Stomach smooth muscle (tissue), 2 donors: ENCODE data around the gene ARFRP1.

Source experiments
- H3K27ac ChIP-seq: one replicate; pipeline ENCODE4 v1.7.0; 2013; ENCODE audit warnings: mild to moderate bottlenecking, low read length, inconsistent platforms
- H3K27me3 ChIP-seq, 2 donors: one replicate each; pipeline ENCODE4 v1.7.0; 2013; ENCODE audit warnings: low read length in 2 of 2; ENCODE audit not compliant: insufficient read depth in 2 of 2, control insufficient read depth in 1 of 2
- H3K36me3 ChIP-seq, 2 donors: one replicate each; pipeline ENCODE4 v1.7.0; 2013; ENCODE audit warnings: low read length in 2 of 2; ENCODE audit not compliant: control insufficient read depth in 2 of 2, insufficient read depth in 2 of 2
- H3K4me1 ChIP-seq: one replicate; pipeline ENCODE4 v1.7.0; 2013; ENCODE audit warnings: low read length; ENCODE audit not compliant: control insufficient read depth, insufficient read depth
- H3K4me3 ChIP-seq, 2 donors: one replicate each; pipeline ENCODE4 v1.7.0; 2013; ENCODE audit warnings: low read length in 2 of 2
- H3K9ac ChIP-seq, 2 donors: one replicate each; pipeline ENCODE4 v1.7.0; 2013; ENCODE audit warnings: low read length in 2 of 2, mild to moderate bottlenecking in 1 of 2
- H3K9me3 ChIP-seq, 2 donors: one replicate each; pipeline ENCODE4 v1.7.0; 2013; ENCODE audit warnings: low read length in 2 of 2; ENCODE audit not compliant: control insufficient read depth in 2 of 2
- donor health status: healthy.
- donor health status: Pancreatic carcinoma.

Gene ARFRP1

GRCh38 chr20:63705232-63706026 is 2.3 kb downstream of the ARFRP1 start:
- Histone ChIP-seq H3K9ac (no peak overlapping the region), H3K27ac (no peak overlapping the region), H3K4me1 (peaks cover 29% of the 10 kb centered on the region), H3K27me3 (no peaks in the 10 kb centered on the region), H3K36me3 (peaks cover 11 to 24% of the 10 kb centered on the region in 2 donors), H3K9me3 (no peaks in the 10 kb centered on the region), H3K4me3 (no peak overlapping the region)

GRCh38 chr20:63704749-63705117 is 3.0 kb downstream of the ARFRP1 start:
- Histone ChIP-seq H3K27ac (no peak overlapping the region), H3K27me3 (no peaks in the 10 kb centered on the region), H3K36me3 (peaks cover 11 to 24% of the 10 kb centered on the region in 2 donors), H3K9me3 (no peaks in the 10 kb centered on the region), H3K4me1 (peaks cover 30% of the 10 kb centered on the region), H3K9ac (no peak overlapping the region), H3K4me3 (no peak overlapping the region)

- no peak overlapping the region for H3K27ac ChIP-seq
- no peaks in the 10 kb centered on the region for H3K27me3 ChIP-seq
- H3K9me3 ChIP-seq, result no peaks in the 10 kb centered on the region
- H3K36me3 ChIP-seq, result peaks cover 11 to 24% of the 10 kb centered on the region in 2 donors
- peaks cover 32% of the 10 kb centered on the region for H3K4me1 ChIP-seq
- no peak overlapping the region for H3K9ac ChIP-seq
- no peak overlapping the region for H3K4me3 ChIP-seq
Observed at GRCh38 chr20:63703976-63704748, 3.6 kb downstream of the ARFRP1 start.

GRCh38 chr20:63703471-63703975 is 4.3 kb downstream of the ARFRP1 start:
- peaks cover 32% of the 10 kb centered on the region for H3K4me1 ChIP-seq
- H3K4me3 ChIP-seq, result no peak overlapping the region
- H3K9me3 ChIP-seq, result no peaks in the 10 kb centered on the region
- peaks cover 11 to 24% of the 10 kb centered on the region in 2 donors for H3K36me3 ChIP-seq
- H3K27me3 ChIP-seq, result no peaks in the 10 kb centered on the region
- H3K27ac ChIP-seq, result no peak overlapping the region
- H3K9ac ChIP-seq, result no peak overlapping the region

GRCh38 chr20:63702751-63703470 is 4.9 kb downstream of the ARFRP1 start:
- peaks cover 11 to 24% of the 10 kb centered on the region in 2 donors for H3K36me3 ChIP-seq
- H3K27me3 ChIP-seq, result no peaks in the 10 kb centered on the region
- H3K9ac ChIP-seq, result no peak overlapping the region
- H3K4me1 ChIP-seq, result peaks cover 32% of the 10 kb centered on the region
- no peak overlapping the region for H3K4me3 ChIP-seq
- H3K9me3 ChIP-seq, result no peaks in the 10 kb centered on the region
- H3K27ac ChIP-seq, result no peak overlapping the region

- Histone ChIP-seq H3K27me3 (no peaks in the 10 kb centered on the region), H3K4me1 (peaks cover 36% of the 10 kb centered on the region), H3K9me3 (no peaks in the 10 kb centered on the region), H3K4me3 (no peak overlapping the region), H3K27ac (no peak overlapping the region), H3K36me3 (peaks cover 11 to 24% of the 10 kb centered on the region in 2 donors), H3K9ac (no peak overlapping the region)
Observed at GRCh38 chr20:63702036-63702665, 5.6 kb downstream of the ARFRP1 start.

- Histone ChIP-seq H3K27ac (no peak overlapping the region), H3K9me3 (no peaks in the 10 kb centered on the region), H3K36me3 (peaks cover 11 to 24% of the 10 kb centered on the region in 2 donors), H3K9ac (no peak overlapping the region), H3K27me3 (no peaks in the 10 kb centered on the region), H3K4me3 (no peak overlapping the region), H3K4me1 (peaks cover 35% of the 10 kb centered on the region)
Observed at GRCh38 chr20:63701329-63702035, 6.3 kb downstream of the ARFRP1 start.

- Histone ChIP-seq H3K9ac (no peak overlapping the region), H3K4me1 (peaks cover 31% of the 10 kb centered on the region), H3K4me3 (no peak overlapping the region), H3K9me3 (no peaks in the 10 kb centered on the region), H3K36me3 (peaks cover 11 to 20% of the 10 kb centered on the region in 2 donors), H3K27me3 (no peaks in the 10 kb centered on the region), H3K27ac (no peak overlapping the region)
Observed at GRCh38 chr20:63701051-63701328, 6.8 kb downstream of the ARFRP1 start.

GRCh38 chr20:63700199-63701050 is 7.4 kb downstream of the ARFRP1 start:
- H3K4me3 ChIP-seq, result no peak overlapping the region
- no peak overlapping the region for H3K9ac ChIP-seq
- peaks cover 28% of the 10 kb centered on the region for H3K4me1 ChIP-seq
- H3K9me3 ChIP-seq, result no peaks in the 10 kb centered on the region
- H3K27me3 ChIP-seq, result no peaks in the 10 kb centered on the region
- H3K36me3 ChIP-seq, result peaks cover 11 to 15% of the 10 kb centered on the region in 2 donors
- no peak overlapping the region for H3K27ac ChIP-seq
